Esophagus squamous epithelium (tissue), 4 donors: Measurements from ENCODE around the gene ORC3.
"Not testable (repeated sequence)": the region's sequence is repeated elsewhere in the genome, so short reads cannot be mapped to it uniquely, and the experiment has no call there.

Source experiments
- POLR2A ChIP-seq, 4 donors: fragments of 450-650 bp; IDR thresholded peaks; one replicate each; pipeline ENCODE4 v1.6.1; 2017; ENCODE audit warnings: antibody characterized with exemption in 4 of 4, mild to moderate bottlenecking in 4 of 4, moderate library complexity in 3 of 4
- TF ChIP-seq, protein P1 (sequence below), 6 experiments: fragments of 450-650 bp in 4 of 6; fragments of 200-600 bp in 2 of 6; sonication (generic) in 2 of 6; IDR thresholded peaks; one replicate each; pipeline ENCODE4 v1.5.1; 2016 to 2019; ENCODE audit warnings: antibody characterized with exemption in 6 of 6, mild to moderate bottlenecking in 4 of 6, moderate library complexity in 4 of 6

DNA sequence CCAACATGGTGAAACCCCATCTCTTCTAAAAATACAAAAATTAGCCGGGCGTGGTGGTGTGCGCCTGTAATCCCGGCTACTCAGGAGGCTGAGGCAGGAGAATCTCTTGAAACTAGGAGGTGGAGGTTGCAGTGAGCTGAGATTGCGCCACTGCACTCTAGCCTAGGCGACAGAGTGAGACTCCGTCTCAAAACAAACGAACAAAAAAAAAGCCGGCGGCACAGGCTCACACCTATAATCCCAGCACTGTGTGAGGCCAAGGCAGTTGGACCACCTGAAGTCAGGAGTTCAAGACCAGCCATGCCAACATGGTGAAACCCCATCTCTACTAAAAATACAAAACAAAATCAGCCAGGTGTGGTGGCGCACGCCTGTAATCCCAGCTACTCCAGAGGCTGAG lies 106.9 kb downstream of the ORC3 start:
- TF ChIP-seq, protein P1, sequence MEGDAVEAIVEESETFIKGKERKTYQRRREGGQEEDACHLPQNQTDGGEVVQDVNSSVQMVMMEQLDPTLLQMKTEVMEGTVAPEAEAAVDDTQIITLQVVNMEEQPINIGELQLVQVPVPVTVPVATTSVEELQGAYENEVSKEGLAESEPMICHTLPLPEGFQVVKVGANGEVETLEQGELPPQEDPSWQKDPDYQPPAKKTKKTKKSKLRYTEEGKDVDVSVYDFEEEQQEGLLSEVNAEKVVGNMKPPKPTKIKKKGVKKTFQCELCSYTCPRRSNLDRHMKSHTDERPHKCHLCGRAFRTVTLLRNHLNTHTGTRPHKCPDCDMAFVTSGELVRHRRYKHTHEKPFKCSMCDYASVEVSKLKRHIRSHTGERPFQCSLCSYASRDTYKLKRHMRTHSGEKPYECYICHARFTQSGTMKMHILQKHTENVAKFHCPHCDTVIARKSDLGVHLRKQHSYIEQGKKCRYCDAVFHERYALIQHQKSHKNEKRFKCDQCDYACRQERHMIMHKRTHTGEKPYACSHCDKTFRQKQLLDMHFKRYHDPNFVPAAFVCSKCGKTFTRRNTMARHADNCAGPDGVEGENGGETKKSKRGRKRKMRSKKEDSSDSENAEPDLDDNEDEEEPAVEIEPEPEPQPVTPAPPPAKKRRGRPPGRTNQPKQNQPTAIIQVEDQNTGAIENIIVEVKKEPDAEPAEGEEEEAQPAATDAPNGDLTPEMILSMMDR (IDR thresholded peaks at IDR 0.05), result not testable (repeated sequence)
- not testable (repeated sequence) for TF ChIP-seq POLR2A (IDR thresholded peaks at IDR 0.05)
